ENCODE data around the gene MRFAP1L1.

DNA sequence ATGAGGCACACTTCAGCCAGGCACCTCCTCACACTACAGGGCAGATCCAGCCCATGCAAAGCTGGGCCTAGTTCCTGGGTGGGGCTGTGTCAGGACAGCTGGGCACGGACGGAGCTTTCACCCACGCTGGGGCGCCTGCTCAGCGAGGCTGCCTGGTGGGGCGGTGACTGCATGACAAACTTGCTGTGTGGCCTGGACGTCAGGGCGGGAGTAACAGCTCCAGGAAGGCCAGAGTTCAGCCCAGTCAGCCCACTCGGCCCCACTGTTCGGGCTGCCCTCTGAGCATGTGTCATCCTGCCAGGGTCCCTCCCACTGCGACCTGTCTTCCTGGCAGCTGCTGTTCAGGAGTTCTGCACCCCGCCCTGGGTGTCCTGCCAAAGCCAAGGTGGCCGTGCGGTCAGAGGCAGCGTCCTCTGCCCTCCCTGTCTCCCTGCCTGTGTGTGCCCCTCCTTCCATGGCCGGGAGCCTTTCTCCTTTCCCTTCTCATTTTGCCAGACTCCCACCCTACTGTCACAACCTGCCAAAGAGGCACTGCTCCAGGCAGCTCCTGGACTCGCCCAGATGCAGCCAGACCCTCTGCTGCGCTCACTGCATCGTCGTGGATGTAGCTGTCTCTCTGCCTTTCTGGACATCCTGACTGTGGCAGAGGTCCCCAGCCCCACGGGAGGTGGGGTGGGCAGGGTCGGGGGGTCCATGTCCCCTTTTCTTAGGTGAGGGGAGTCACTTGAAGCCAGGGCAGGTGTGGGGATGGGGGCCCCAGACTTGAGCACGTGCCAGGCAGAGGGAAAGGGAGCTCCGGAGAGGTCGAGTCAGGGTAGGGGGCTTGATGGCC is 39.9 kb upstream of the MRFAP1L1 start:
- TF ChIP-seq EZH2 (IDR thresholded peaks at IDR 0.05; ENCODE audit: insufficient read depth, poor library complexity, severe bottlenecking), result no peak
- no peak for TF ChIP-seq EZH2phosphoT487 (IDR thresholded peaks at IDR 0.05; ENCODE audit: insufficient read depth, low read depth)
